ENCODE results near the gene SPPL3. TPM values are rescaled to one million over a fixed set of nuclear protein-coding genes. Genes with fewer than 3 reads are reported as not detected.

The SPPL3 gene
- total RNA-seq, 1 experiment from 2014 or later: 18.8 TPM

DNA sequence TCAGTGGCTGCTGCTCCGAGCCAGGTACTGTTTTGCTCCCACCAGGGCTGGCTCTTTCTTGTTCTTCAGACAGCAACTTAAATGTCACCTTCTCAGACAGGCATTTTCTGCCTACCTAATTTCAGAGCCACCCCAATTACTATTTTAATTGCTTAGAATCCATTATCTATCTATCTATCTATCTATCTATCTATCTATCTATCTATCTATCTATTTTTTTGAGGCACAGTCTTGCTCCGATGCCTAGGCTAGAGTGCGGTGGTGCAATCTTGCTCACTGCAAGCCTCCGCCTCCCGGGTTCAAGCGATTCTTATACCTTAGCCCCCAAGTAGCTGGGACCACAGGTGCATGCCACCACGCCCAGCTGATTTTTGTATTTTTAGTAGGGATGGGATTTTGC lies 58.5 kb downstream of the SPPL3 start:
- H4K20me1 ChIP-seq (ENCODE audit: low read length): no peaks in the 10 kb centered on the region
- H3K27me3 ChIP-seq (ENCODE audit: low read length): no peaks in the 10 kb centered on the region
- no peak overlapping the region for H2AFZ ChIP-seq (ENCODE audit: low read length)
- peaks cover 35% of the 10 kb centered on the region for H3K4me1 ChIP-seq (ENCODE audit: insufficient read depth, low read length)
- ChIA-PET CTCF (no interaction called here), POLR2A (ENCODE audit: unreplicated experiment) (no interaction called here)
- no peaks in the 10 kb centered on the region for H3K9me3 ChIP-seq (ENCODE audit: low read length)
- intact Hi-C loops (cut with micrococcal nuclease): loop anchor here (5.0 kb wide), 1 partner anchor 58 kb away; no protein-coding TSS in a partner anchor
- TF ChIP-seq, protein P1, sequence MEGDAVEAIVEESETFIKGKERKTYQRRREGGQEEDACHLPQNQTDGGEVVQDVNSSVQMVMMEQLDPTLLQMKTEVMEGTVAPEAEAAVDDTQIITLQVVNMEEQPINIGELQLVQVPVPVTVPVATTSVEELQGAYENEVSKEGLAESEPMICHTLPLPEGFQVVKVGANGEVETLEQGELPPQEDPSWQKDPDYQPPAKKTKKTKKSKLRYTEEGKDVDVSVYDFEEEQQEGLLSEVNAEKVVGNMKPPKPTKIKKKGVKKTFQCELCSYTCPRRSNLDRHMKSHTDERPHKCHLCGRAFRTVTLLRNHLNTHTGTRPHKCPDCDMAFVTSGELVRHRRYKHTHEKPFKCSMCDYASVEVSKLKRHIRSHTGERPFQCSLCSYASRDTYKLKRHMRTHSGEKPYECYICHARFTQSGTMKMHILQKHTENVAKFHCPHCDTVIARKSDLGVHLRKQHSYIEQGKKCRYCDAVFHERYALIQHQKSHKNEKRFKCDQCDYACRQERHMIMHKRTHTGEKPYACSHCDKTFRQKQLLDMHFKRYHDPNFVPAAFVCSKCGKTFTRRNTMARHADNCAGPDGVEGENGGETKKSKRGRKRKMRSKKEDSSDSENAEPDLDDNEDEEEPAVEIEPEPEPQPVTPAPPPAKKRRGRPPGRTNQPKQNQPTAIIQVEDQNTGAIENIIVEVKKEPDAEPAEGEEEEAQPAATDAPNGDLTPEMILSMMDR (conservative IDR thresholded peaks at IDR 0.05; ENCODE audit: low read depth, low read length): no peak
- H3K4me2 ChIP-seq (ENCODE audit: low read length): no peak overlapping the region
- no peaks in the 10 kb centered on the region for H3F3A ChIP-seq (ENCODE audit: low read length, unreplicated experiment)
- no peak for ATAC-seq
- no peak for DNase-seq
- BruUV-seq (replicated peaks): no TSS peak
- no peaks in the 10 kb centered on the region for H3K9me2 ChIP-seq (replicated peaks; ENCODE audit: low read length)
- no peaks in the 10 kb centered on the region for H3K36me3 ChIP-seq (ENCODE audit: low read depth, low read length)
- no peak overlapping the region for H3K4me3 ChIP-seq (ENCODE audit: low read length)
- H3K27ac ChIP-seq (ENCODE audit: low read length): no peak overlapping the region
- no peak overlapping the region for H3K9ac ChIP-seq (ENCODE audit: low read length)
- H3K79me2 ChIP-seq (ENCODE audit: low read length): peaks cover 48% of the 10 kb centered on the region

DNA sequence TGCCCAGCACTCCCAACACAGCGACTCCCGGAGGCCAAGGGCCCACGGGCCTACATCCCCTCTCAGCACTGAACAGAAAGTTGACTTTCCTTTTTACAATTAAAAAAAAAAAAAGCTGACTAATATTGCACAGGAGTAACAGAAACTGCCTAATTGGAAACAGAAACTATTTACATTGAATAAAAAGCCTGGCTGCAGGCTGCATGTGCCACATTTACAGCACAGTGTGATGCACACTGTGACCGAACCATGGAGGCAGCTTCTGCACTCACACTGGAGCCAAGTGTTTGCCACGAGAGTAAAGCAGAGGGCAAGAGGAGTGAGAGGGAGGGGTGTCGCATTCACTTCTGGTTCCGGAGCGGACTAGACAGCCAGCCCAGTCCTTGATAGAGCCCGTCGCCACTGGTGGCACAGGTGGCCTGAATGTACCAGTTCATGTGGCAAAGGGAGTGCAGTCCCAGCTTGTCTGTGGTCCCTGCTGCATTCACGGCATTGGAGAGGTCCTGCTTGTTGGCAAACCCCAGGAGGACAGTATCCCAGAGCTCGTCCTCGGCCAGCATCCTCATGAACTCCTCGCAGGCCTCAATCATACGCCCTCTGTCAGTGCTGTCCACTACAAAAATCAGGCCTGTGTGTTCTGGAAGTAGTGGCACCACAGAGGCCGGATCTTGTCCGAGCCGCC lies 59.2 kb downstream of the SPPL3 start:
- DNase-seq (no peak), ATAC-seq (no peak)
- intact Hi-C loops (cut with micrococcal nuclease): loop anchor here (5.0 kb wide), 1 partner anchor 58 kb away; no protein-coding TSS in a partner anchor
- BruUV-seq (replicated peaks): no TSS peak
- H3K9ac ChIP-seq (ENCODE audit: low read length): no peak overlapping the region
- no peaks in the 10 kb centered on the region for H3K9me3 ChIP-seq (ENCODE audit: low read length)
- POLR2A ChIA-PET (ENCODE audit: unreplicated experiment): no interaction called here
- no peak overlapping the region for H3K27ac ChIP-seq (ENCODE audit: low read length)
- no peaks in the 10 kb centered on the region for H3K9me2 ChIP-seq (replicated peaks; ENCODE audit: low read length)
- H3K79me2 ChIP-seq (ENCODE audit: low read length): peaks cover 46% of the 10 kb centered on the region
- H3F3A ChIP-seq (ENCODE audit: low read length, unreplicated experiment): no peaks in the 10 kb centered on the region
- TF ChIP-seq EZH2 (IDR thresholded peaks at IDR 0.05; ENCODE audit: low read length, unreplicated experiment) (no peak), EZH2phosphoT487 (IDR thresholded peaks at IDR 0.05; ENCODE audit: borderline replicate concordance, low read length) (no peak)
- TF ChIP-seq, protein P1 (conservative IDR thresholded peaks at IDR 0.05; ENCODE audit: low read depth, low read length): no peak
- H3K27me3 ChIP-seq (ENCODE audit: low read length): no peaks in the 10 kb centered on the region
- H3K36me3 ChIP-seq (ENCODE audit: low read depth, low read length): no peaks in the 10 kb centered on the region
- no peak overlapping the region for H3K4me2 ChIP-seq (ENCODE audit: low read length)
- H3K4me1 ChIP-seq (ENCODE audit: insufficient read depth, low read length): peaks cover 27% of the 10 kb centered on the region
- H2AFZ ChIP-seq (ENCODE audit: low read length): no peak overlapping the region
- no peak overlapping the region for H3K4me3 ChIP-seq (ENCODE audit: low read length)
- CTCF ChIA-PET: interaction anchor here (0.6 kb wide), 1 partner anchor 131 kb away, joined by 4 read pairs; no protein-coding TSS in a partner anchor
- H4K20me1 ChIP-seq (ENCODE audit: low read length): no peaks in the 10 kb centered on the region

DNA sequence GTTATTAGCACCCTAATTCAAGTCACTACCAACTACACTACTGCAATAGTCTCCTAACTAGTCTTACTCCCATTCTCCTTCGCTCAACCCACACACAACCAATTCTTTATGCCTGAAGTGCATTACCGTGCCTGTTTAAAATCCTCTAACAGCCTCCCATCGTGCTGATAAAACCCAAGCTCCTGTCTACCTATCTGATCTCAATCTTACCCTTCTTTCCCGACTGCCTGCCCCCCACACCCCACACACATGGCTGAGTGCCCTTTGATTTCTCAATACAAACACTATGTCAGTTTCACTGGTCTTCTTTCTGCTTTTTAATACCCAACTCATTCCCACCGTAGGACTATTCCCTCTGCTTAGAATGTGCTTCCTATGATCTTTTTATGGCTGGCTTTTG lies 59.9 kb downstream of the SPPL3 start:
- H3K27me3 ChIP-seq (ENCODE audit: low read length): no peaks in the 10 kb centered on the region
- H3K4me3 ChIP-seq (ENCODE audit: low read length): no peak overlapping the region
- H3K36me3 ChIP-seq (ENCODE audit: low read depth, low read length): no peaks in the 10 kb centered on the region
- CTCF ChIA-PET: no interaction called here
- intact Hi-C loops (cut with micrococcal nuclease): no loop called here
- no peaks in the 10 kb centered on the region for H4K20me1 ChIP-seq (ENCODE audit: low read length)
- H2AFZ ChIP-seq (ENCODE audit: low read length): no peak overlapping the region
- DNase-seq (no peak), ATAC-seq (no peak)
- no peak overlapping the region for H3K27ac ChIP-seq (ENCODE audit: low read length)
- H3F3A ChIP-seq (ENCODE audit: low read length, unreplicated experiment): no peaks in the 10 kb centered on the region
- POLR2A ChIA-PET (ENCODE audit: unreplicated experiment): no interaction called here
- no peaks in the 10 kb centered on the region for H3K9me2 ChIP-seq (replicated peaks; ENCODE audit: low read length)
- no peak for TF ChIP-seq EZH2 (IDR thresholded peaks at IDR 0.05; ENCODE audit: low read length, unreplicated experiment)
- TF ChIP-seq EZH2phosphoT487 (IDR thresholded peaks at IDR 0.05; ENCODE audit: borderline replicate concordance, low read length): no peak
- TF ChIP-seq, protein P1 (conservative IDR thresholded peaks at IDR 0.05; ENCODE audit: low read depth, low read length): no peak
- peaks cover 21% of the 10 kb centered on the region for H3K4me1 ChIP-seq (ENCODE audit: insufficient read depth, low read length)
- BruUV-seq (replicated peaks): no TSS peak
- H3K4me2 ChIP-seq (ENCODE audit: low read length): no peak overlapping the region
- H3K9me3 ChIP-seq (ENCODE audit: low read length): no peaks in the 10 kb centered on the region
- no peak overlapping the region for H3K9ac ChIP-seq (ENCODE audit: low read length)
- H3K79me2 ChIP-seq (ENCODE audit: low read length): peaks cover 41% of the 10 kb centered on the region

Data from PC-3 (cell line).